SIG-M5 treated with dmso at 0.1 percent for 504 hours (cell line): ENCODE measurements around the gene TRAPPC13.

ENCODE experiments used
- DNase-seq: peaks from one replicate; lab custom pipeline; 2025; ENCODE audit not compliant: unreplicated experiment; lab: John Stamatoyannopoulos, UW

The TRAPPC13 gene

DNA sequence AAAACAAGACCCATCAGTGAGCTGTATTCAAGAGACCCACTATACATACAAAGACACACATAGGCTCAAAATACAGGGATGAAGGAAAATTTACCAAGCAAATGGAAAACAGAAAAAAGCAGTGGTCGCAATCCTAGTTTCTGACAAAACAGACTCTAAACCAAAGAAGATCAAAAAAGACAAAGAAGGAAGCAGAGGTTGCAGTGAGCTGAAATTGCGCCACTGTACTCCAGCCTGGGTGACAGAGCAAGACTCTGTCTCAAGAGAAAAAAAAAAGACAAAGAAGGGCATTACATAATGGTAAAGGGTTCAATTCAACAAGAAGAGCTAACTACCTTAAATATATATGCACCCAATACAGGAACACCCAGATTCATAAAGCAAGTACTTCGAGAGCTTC, 51.2 kb downstream of the TRAPPC13 start:
- DNase-seq: peak; percentile 66

DNA sequence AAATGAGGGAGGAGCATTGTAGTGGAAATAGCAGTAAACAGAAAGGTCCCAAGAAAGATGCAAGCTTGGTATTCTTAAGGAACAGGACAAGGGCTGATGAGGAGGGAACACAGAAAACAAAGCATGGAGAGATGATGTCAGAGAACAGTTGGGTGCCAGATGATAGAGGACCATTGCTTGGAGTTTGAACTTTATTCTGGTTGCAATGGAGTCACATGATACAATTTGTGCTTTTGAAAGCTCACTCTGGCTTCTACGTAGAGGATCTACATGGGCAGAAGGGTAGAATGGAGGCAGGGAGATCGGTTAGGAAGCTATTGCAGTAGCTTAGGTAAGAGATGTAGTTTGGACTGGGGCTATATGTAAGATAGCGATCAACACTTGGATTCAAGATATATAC, 57.3 kb downstream of the TRAPPC13 start:
- DNase-seq: no peak

DNA sequence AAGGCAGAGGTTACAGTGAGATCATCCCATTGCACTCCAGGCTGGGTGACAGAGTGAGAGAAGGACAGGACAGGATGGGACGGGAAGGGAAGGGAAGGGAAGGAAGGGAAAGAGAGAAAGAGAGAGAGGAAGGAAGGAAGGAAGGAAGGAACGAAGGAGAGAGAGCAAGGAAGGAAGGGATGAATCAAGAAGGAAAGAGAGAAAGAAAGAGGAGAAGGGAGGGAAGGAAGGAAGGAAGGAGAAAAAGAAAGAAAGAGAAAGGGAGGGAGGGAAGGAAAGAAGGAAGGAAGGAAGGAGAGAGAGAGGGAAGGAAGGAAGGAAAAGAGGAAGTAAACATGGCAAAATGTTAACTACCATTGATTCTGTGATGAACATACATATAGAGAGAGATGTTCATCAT, 68.3 kb downstream of the TRAPPC13 start:
- no peak for DNase-seq

DNA sequence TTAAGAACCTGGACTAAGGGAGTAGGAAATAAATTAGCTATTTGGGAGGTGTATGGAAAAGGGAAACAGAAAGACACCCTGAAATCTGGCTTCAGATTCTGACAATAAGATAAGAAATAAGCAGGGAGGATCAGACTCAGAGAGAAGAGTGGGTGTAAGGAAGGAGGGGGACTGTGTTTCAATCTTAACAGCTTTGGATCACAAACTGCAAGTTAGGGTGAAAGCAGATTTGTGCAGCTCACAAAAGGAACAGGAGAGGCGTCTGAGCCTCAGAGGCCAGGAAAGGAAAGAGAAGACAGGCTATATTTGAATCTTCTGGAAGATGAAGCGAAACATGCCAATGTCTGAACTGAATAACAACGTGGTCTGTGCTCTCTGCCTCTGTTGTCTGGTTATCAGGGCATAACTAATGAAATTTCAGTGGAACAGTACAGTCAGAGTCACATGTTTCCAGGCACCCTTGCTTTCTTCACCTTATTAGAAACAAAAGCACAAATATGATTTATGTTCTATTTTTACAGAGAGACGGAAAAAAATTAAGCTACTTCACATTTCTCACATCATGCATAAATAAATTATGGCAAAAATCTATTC, 70.4 kb downstream of the TRAPPC13 start:
- no peak for DNase-seq

DNA sequence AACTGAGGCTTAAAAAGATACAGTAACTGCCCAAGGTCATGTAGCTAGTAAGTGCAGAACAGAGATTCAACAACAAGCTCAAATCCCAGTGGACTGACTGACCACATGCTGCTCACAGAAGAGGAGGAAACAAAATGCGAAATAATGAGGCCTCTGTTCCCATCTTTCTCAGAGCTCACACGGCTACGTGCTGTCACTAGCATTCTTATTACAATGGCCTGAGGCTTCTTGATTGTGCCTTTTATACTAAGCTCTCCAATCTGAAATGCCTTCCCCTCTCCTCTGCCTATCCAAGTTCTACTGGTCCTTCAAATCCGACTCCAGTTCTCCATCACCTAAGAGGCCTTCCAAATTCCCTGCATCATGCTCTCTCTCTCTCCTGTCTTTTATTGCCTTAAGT, 71.1 kb downstream of the TRAPPC13 start:
- no peak for DNase-seq

DNA sequence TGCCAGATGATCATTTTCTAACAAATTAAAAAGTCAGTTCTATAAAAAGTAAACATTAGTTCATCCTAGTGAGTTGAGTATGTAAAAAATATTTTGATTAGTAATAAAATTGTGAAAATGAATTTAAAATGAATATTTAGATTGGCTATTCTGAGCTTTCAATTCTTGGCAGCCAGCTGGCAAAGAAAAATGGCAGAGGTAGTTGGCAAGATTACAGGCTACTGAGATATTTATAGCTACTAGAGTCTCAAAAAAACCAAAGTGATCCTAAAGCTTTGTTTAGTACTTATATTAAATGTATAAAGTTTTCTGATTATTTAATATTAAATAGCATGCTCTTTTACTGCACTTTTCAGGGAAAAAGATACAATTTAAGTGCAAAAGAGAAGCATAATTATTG, 72.1 kb downstream of the TRAPPC13 start:
- no peak for DNase-seq

DNA sequence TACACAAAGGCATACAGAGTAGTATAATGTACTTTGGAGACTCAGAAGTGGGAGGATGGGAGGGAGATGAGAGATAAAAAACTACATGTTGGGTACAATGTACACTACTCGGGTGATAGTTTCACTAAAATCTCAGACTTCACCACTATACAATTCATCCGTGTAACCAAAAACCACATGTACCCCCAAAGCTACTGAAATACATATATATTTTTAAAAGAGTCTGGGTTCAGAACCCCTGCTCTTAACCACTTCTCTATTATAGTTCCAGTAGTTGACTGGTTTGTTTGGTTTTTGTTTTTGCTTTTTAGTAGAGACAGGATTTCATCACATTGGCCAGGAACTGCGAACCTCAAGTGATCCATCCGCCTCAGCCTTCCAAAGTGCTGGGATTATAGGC, 74.5 kb downstream of the TRAPPC13 start:
- DNase-seq: no peak

DNA sequence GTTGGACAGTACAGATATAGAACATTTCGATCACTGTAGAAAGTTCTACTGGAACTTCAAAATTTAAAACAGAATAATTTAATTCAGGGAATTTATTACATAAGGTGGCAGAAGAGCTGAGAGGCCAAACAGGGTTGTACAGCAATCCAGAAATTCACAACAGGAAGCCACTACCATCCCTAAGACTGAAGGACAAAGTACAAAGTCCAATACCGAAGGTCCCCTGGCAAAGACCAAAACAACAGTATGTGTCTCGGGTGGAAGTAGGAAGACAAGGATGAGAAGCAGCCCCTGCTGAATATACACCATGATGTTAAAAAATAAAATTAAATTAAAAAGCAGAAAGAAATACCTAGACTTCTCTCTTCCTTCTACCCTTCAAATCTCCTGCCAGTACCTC, 77.2 kb downstream of the TRAPPC13 start:
- DNase-seq: no peak

DNA sequence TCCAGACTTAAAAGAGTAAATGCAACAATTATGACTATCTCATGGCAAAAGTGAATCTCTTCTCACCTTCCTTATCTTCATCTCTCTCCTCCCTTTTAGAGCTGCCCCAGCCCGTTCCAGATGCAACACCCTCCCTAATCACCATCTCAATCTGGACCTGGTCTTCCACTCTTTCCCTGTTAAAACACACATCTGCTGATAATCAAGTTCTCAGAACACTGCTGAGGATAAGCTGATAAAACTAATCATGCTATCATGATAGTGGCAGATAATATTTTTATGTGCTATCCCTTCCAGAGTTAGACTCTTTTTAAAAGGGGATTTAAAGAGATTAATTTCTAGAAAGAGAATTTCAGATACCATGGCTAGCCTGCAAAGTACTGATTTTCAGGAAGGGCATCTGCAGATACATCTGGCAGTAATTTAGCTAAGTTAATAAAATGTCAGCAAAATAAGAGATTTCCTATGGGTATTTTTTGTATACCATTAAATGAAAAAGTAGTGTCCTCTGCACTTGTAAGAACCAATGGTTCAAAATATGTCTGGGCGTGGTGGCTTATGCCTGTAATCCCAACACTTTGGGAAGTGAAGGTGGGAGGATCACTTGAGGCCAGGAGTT, 79.9 kb downstream of the TRAPPC13 start:
- DNase-seq: no peak

DNA sequence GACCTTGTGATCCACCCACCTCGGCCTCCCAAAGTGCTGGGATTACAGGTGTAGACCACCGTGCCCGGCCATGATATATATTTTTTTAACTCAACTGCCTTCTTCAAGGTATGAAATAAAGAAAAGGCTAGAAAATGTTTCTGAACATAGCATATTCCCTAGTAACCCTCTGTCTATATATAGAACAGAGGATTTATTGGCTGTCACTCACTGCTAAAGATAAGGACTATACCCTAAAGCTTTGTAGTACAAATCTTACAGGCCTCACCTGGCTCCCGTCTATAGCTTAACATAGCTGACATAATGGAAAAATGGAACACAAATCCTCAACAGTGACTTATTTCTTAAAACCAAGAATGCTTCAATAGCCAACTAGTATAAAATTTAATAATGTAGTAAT, 82.8 kb downstream of the TRAPPC13 start:
- no peak for DNase-seq

DNA sequence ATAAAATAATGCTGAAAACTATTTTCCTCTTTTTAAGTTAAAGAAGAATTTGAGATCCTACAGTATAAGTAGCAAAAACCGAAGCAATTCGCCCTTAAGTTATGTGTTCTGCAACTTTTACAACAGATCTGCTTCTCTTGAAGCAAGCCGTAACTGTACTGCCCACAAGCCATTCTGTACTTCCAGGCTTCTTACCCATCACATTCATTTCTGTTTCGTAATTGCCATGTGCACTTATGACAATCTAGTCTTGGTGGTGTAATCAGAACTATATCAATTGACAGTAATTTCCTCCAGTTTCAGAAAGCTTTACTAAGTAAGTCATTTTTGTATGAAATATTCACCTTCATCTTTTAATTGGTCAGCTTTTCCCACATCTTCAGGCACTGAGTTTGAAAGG, 83.3 kb downstream of the TRAPPC13 start:
- DNase-seq: peak; percentile 75
